ENCODE results near the gene AMPD3. TPM values are rescaled to one million over a fixed set of nuclear protein-coding genes. Genes with fewer than 3 reads are reported as not detected.

Gene AMPD3
- total and polyA plus RNA-seq, 10 donors: 9.3 to 54.7 (median 25.2) TPM

DNA sequence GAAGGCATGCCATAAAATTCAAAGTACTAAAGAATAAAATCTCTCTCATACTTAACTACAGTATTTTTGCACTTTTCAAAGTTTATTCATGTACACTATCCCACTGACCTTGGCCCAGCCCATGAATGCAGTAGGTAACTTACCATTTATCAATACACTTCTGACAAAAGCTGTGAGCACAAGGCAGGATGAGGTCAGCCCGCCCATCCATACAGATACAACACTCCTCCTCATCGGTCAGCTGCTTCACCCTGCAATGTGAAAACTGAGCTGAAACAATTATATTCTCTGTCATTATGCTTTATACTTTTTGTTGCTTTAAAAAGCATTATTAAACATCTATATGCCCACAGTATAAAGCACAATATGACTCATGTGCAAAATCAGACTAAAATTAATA is 63.8 kb downstream of the AMPD3 start:
- no peak overlapping the region for H3K4me3 ChIP-seq
- WGBS, 5 donors: 91 to 95% (median 92%) methylated on average over 2 of the region's 2 CpGs
- H3K9me3 ChIP-seq: no peaks in the 10 kb centered on the region
- TF ChIP-seq POLR2A (IDR thresholded peaks at IDR 0.05): no peak
- TF ChIP-seq, protein P1, sequence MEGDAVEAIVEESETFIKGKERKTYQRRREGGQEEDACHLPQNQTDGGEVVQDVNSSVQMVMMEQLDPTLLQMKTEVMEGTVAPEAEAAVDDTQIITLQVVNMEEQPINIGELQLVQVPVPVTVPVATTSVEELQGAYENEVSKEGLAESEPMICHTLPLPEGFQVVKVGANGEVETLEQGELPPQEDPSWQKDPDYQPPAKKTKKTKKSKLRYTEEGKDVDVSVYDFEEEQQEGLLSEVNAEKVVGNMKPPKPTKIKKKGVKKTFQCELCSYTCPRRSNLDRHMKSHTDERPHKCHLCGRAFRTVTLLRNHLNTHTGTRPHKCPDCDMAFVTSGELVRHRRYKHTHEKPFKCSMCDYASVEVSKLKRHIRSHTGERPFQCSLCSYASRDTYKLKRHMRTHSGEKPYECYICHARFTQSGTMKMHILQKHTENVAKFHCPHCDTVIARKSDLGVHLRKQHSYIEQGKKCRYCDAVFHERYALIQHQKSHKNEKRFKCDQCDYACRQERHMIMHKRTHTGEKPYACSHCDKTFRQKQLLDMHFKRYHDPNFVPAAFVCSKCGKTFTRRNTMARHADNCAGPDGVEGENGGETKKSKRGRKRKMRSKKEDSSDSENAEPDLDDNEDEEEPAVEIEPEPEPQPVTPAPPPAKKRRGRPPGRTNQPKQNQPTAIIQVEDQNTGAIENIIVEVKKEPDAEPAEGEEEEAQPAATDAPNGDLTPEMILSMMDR (IDR thresholded peaks at IDR 0.05 in 8 of 11, conservative IDR thresholded peaks at IDR 0.05 in 3 of 11): no peak
- no peaks in the 10 kb centered on the region for H3K27me3 ChIP-seq (replicated peaks in 1 of 7)
- no peak overlapping the region for H3K27ac ChIP-seq
- peaks cover 0 to 15% (median 0%) of the 10 kb centered on the region in 6 donors for H3K4me1 ChIP-seq
- peaks cover 0 to 86% (median 52%) of the 10 kb centered on the region in 6 donors for H3K36me3 ChIP-seq
- no peak for DNase-seq
- intact Hi-C loops (cut with DNase I; ENCODE audit: low total_unique reads): loop anchor here (10.0 kb wide), 1 partner anchor 136 kb away; no protein-coding TSS in a partner anchor

DNA sequence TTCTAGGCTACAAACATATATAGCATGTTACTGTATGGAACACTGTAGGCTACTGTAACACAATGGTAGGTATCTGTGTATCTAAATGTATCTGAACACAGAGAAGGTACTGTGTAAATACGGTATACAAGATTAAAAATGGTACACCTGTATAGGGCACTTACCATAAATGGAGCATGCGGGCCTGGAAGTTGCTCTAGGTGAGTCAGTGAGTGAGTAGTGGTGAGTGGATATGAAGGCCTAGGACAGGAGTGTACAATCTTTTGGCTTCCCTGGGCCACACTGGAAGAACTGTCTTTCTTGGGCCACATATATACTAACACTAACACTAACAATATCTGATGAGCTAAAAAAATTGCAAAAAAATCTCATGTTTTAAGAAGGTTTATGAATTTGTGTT is 64.6 kb downstream of the AMPD3 start:
- DNase-seq: no peak
- Histone ChIP-seq H3K9me3 (no peaks in the 10 kb centered on the region), H3K4me1 (peaks cover 0 to 7% (median 0%) of the 10 kb centered on the region in 6 donors), H3K36me3 (peaks cover 4 to 86% (median 59%) of the 10 kb centered on the region in 6 donors), H3K27me3 (replicated peaks in 1 of 7) (no peaks in the 10 kb centered on the region), H3K27ac (no peak overlapping the region), H3K4me3 (no peak overlapping the region)
- 94 to 97% (median 95%) methylated on average over 2 of the region's 2 CpGs for WGBS, 5 donors
- intact Hi-C loops (cut with DNase I; ENCODE audit: low total_unique reads): loop anchor here (10.0 kb wide), 1 partner anchor 135 kb away; no protein-coding TSS in a partner anchor
- TF ChIP-seq POLR2AphosphoS5 (IDR thresholded peaks at IDR 0.05) (no peak), POLR2A (IDR thresholded peaks at IDR 0.05) (no peak)
- TF ChIP-seq, protein P1 (IDR thresholded peaks at IDR 0.05 in 8 of 11, conservative IDR thresholded peaks at IDR 0.05 in 3 of 11): no peak

DNA sequence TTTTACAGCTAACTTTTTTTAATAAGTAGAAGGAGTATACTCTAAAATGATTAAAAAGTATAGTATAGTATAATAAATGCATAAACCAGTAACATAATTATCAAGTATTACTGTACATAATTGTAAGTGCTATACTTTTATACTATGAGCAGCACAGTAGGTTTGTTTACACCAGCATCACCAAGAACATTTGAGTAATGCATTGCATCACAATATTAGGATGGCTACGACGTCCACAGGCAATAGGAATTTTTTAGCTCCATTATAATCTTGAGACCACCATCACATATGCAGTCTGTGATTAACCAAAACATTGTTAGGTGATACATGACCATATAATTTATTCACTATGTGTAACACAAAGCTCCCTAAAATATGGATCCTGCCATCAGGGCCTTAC is 65.5 kb downstream of the AMPD3 start:
- peaks cover 5 to 86% (median 61%) of the 10 kb centered on the region in 6 donors for H3K36me3 ChIP-seq
- DNase-seq: no peak
- whole genome bisulfite sequencing, 5 donors: 83 to 97% (median 88%) methylated on average over 2 of the region's 2 CpGs
- H3K4me1 ChIP-seq: no peaks in the 10 kb centered on the region
- no peak overlapping the region for H3K4me3 ChIP-seq
- TF ChIP-seq, protein P1 (IDR thresholded peaks at IDR 0.05 in 8 of 11, conservative IDR thresholded peaks at IDR 0.05 in 3 of 11): no peak
- TF ChIP-seq POLR2AphosphoS5 (IDR thresholded peaks at IDR 0.05) (no peak), POLR2A (IDR thresholded peaks at IDR 0.05) (no peak)
- H3K27ac ChIP-seq: no peak overlapping the region
- H3K9me3 ChIP-seq: no peaks in the 10 kb centered on the region
- H3K27me3 ChIP-seq (replicated peaks in 1 of 7): no peaks in the 10 kb centered on the region
- intact Hi-C loops (cut with DNase I; ENCODE audit: low total_unique reads): no loop called here

DNA sequence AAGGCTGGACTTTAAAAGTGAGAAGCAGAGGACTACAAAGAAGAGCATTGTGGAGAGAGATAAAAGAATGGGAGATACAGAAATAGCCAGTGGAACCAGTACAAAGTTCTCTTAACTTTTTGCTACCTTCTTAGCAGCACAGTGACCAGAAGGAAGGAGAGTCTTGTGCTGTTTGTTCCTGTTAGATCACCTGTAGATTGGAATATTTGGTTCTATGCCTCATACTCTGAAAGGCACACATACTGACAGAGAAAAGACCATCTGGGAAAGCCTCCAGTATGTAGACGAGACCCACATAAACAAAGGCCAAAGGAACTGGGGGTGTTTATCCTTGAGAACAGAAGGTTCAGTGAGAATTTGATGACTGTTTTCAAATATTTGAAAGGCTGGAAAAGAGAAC is 67.2 kb downstream of the AMPD3 start:
- H3K27me3 ChIP-seq (replicated peaks in 1 of 7): no peaks in the 10 kb centered on the region
- no peak overlapping the region for H3K4me3 ChIP-seq
- H3K9me3 ChIP-seq: no peaks in the 10 kb centered on the region
- TF ChIP-seq POLR2A (IDR thresholded peaks at IDR 0.05): no peak
- TF ChIP-seq, protein P1 (IDR thresholded peaks at IDR 0.05 in 8 of 11, conservative IDR thresholded peaks at IDR 0.05 in 3 of 11): no peak
- no peak for TF ChIP-seq POLR2AphosphoS5 (IDR thresholded peaks at IDR 0.05)
- DNase-seq: no peak
- 75 to 94% (median 89%) methylated on average over 1 of the region's 1 CpG for WGBS, 5 donors
- H3K36me3 ChIP-seq: peaks cover 5 to 91% (median 71%) of the 10 kb centered on the region in 6 donors
- no peaks in the 10 kb centered on the region for H3K4me1 ChIP-seq
- intact Hi-C loops (cut with DNase I; ENCODE audit: low total_unique reads): no loop called here
- no peak overlapping the region for H3K27ac ChIP-seq
